CD14-positive monocyte (primary cell): ENCODE measurements around the gene GALNT10. TPM values are rescaled to one million over a fixed set of nuclear protein-coding genes. Genes with fewer than 3 reads are reported as not detected.

Experiments used
- DNase-seq, 3 donors: peaks; one replicate each; pipeline ENCODE4 v3.0.0-alpha.2; 2011 to 2022
- H2AFZ ChIP-seq: 2 replicates; pipeline ENCODE4 v1.6.0; 2012; ENCODE audit warnings: mild to moderate bottlenecking, low read depth, low read length, inconsistent platforms; ENCODE audit not compliant: insufficient read depth, poor library complexity, severe bottlenecking
- H3K27ac ChIP-seq, 2 donors: 1 replicate in 1 of 2; 2 replicates in 1 of 2; pipeline ENCODE4 v1.5.1; 2012 to 2013; ENCODE audit warnings: low read length in 2 of 2, control low read depth in 1 of 2, inconsistent platforms in 1 of 2, low read depth in 1 of 2, mild to moderate bottlenecking in 1 of 2
- H3K27me3 ChIP-seq, 2 donors: one replicate each; pipeline versions ENCODE4 v1.6.0 to v1.6.1; 2011 to 2013; ENCODE audit warnings: low read length in 2 of 2; ENCODE audit not compliant: control insufficient read depth in 2 of 2, insufficient read depth in 2 of 2
- H3K36me3 ChIP-seq, 2 donors: replicated peaks in 1 of 2; 1 replicate in 1 of 2; 2 replicates in 1 of 2; pipeline versions ENCODE4 v1.5.1 to v1.6.1; 2012 to 2013; ENCODE audit warnings: low read length in 2 of 2, control low read depth in 1 of 2, inconsistent platforms in 1 of 2, mild to moderate bottlenecking in 1 of 2; ENCODE audit not compliant: insufficient read depth in 2 of 2, control insufficient read depth in 1 of 2
- H3K4me1 ChIP-seq, 2 donors: 1 replicate in 1 of 2; 2 replicates in 1 of 2; pipeline versions ENCODE4 v1.5.1 to v1.6.1; 2012 to 2013; ENCODE audit warnings: low read length in 2 of 2, control low read depth in 1 of 2, inconsistent platforms in 1 of 2, mild to moderate bottlenecking in 1 of 2, moderate library complexity in 1 of 2; ENCODE audit not compliant: insufficient read depth in 2 of 2, control insufficient read depth in 1 of 2
- H3K4me2 ChIP-seq: replicated peaks from 2 replicates; pipeline ENCODE3; 2012; ENCODE audit warnings: low read length, moderate library complexity, mild to moderate bottlenecking; ENCODE audit not compliant: poor library complexity, severe bottlenecking; ENCODE audit errors: extremely low read depth
- H3K4me3 ChIP-seq, 3 experiments: fragments of 200-600 bp in 1 of 3; sonication (generic) in 1 of 3; replicated peaks in 1 of 3; 1 replicate in 2 of 3; 2 replicates in 1 of 3; pipeline ENCODE4 v1.5.1; 2011 to 2013; ENCODE audit warnings: low read length in 3 of 3, mild to moderate bottlenecking in 3 of 3, control low read depth in 2 of 3, low read depth in 2 of 3, inconsistent platforms in 1 of 3, moderate library complexity in 1 of 3
- H3K79me2 ChIP-seq: 2 replicates; pipeline ENCODE4 v1.6.0; 2012; ENCODE audit warnings: mild to moderate bottlenecking, control low read depth, inconsistent platforms, low read length, moderate library complexity; ENCODE audit not compliant: insufficient read depth
- H3K9ac ChIP-seq: 2 replicates; pipeline ENCODE4 v1.6.0; 2017; ENCODE audit warnings: low read length, mild to moderate bottlenecking; ENCODE audit not compliant: insufficient read depth, poor library complexity, severe bottlenecking
- H3K9me3 ChIP-seq, 2 donors: replicated peaks in 1 of 2; 1 replicate in 1 of 2; 2 replicates in 1 of 2; pipeline versions ENCODE4 v1.5.1 to v1.6.1; 2012 to 2013; ENCODE audit warnings: low read length in 2 of 2, control low read depth in 1 of 2; ENCODE audit not compliant: control insufficient read depth in 1 of 2, insufficient read depth in 1 of 2
- H4K20me1 ChIP-seq: 2 replicates; pipeline ENCODE4 v1.6.0; 2012; ENCODE audit warnings: mild to moderate bottlenecking, low read length, control low read depth, moderate library complexity; ENCODE audit not compliant: insufficient read depth
- H3K27ac Mint-ChIP-seq, 7 donors: one replicate each; pipeline ENCODE4 v1.8.0; 2020; ENCODE audit warnings: mild to moderate bottlenecking in 7 of 7, mixed read lengths in 7 of 7, moderate library complexity in 6 of 7, inconsistent platforms in 2 of 7
- H3K27me3 Mint-ChIP-seq, 3 donors: one replicate each; pipeline ENCODE4 v1.8.0; 2021 to 2022; ENCODE audit warnings: low read depth in 3 of 3, mild to moderate bottlenecking in 3 of 3, mixed read lengths in 3 of 3, moderate library complexity in 3 of 3, inconsistent platforms in 1 of 3
- H3K36me3 Mint-ChIP-seq, 2 donors: one replicate each; pipeline ENCODE4 v1.8.0; 2020; ENCODE audit warnings: mixed read lengths in 2 of 2, inconsistent platforms in 1 of 2, mild to moderate bottlenecking in 1 of 2
- H3K4me1 Mint-ChIP-seq: one replicate; pipeline ENCODE4 v1.8.0; 2020; ENCODE audit warnings: mild to moderate bottlenecking, mixed read lengths
- H3K4me3 Mint-ChIP-seq, 2 donors: one replicate each; pipeline ENCODE4 v1.8.0; 2020; ENCODE audit warnings: mild to moderate bottlenecking in 2 of 2, mixed read lengths in 2 of 2, moderate library complexity in 1 of 2
- H3K9me3 Mint-ChIP-seq, 7 donors: one replicate each; pipeline ENCODE4 v1.8.0; 2020 to 2022; ENCODE audit warnings: mixed read lengths in 7 of 7, mild to moderate bottlenecking in 6 of 7, moderate library complexity in 6 of 7, inconsistent platforms in 2 of 7
- whole genome bisulfite sequencing: methylation state at CpG from one replicate; pipeline ENCODE4 v1.1.5; 2013; ENCODE audit warnings: missing lambda C conversion rate; ENCODE audit not compliant: insufficient coverage; 5-methylcytosine and 5-hydroxymethylcytosine counted together
- intact Hi-C, 2 donors: fragments of 100-400 bp; cut with micrococcal nuclease; formaldehyde crosslinking; loops; one replicate each; pipeline versions ENCODE4 v1.15.0 to v1.15.1; 2023
- polyA plus RNA-seq, 3 donors: library from polyadenylated mRNA; depleted of rRNA in 1 of 3; unstranded in 2 of 3; stranded (reverse) in 1 of 3; fragments of 300-500 nt in 2 of 3; fragments of >200 nt in 1 of 3; fragmentation: Illumina TruSeq in 2 of 3; gene quantifications; 1 replicate in 2 of 3; 2 replicates in 1 of 3; pipeline ENCODE4 v1.2.3, GENCODE V29; 2012 to 2021
- TF ChIP-seq, protein P1 (sequence below): fragments of 200-600 bp; IDR thresholded peaks from one replicate; pipeline ENCODE4 v1.8.0; 2022; ENCODE audit warnings: antibody characterized with exemption, mild to moderate bottlenecking

Gene GALNT10
- polyA plus RNA-seq, 3 donors: 6.2 to 11.6 (median 7.3) TPM

DNA sequence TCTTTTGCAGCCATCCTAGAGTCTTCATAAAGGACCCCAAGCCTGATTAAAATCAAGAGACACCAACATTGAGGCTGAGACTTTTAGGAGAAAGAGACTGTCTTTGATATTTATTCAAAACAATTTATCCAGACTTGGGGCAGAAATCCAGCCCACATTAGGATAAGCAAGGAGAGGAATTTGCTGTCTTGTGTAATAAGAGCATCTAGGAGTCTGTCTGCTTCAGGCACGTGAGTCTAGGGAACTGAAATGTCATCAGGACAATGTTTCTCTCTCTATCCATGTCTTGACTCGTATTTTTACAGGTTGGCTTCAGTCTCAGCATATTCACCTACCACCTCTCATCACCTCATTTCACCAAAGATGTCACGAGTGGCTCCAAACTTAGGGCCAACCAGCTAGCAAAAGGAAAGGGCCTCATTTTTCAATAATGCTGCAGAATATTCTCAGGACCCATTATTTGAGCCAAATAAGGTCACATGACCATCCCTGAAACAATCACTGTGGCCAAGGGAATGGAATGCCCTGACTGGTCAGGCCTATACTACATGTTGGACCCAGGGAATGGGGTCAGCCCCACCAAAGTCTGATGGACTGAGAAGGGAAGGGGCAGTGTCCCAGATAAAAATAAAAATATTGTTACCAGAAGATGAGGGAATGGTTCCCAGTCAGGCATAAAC, 184.9 kb downstream of the GALNT10 start:
- Histone ChIP-seq H3K36me3 (peaks cover 14 to 45% of the 10 kb centered on the region in 2 donors), H3K79me2 (no peaks in the 10 kb centered on the region), H3K4me2 (no peak overlapping the region), H3K27me3 (no peaks in the 10 kb centered on the region), H3K4me1 (no peaks in the 10 kb centered on the region), H4K20me1 (no peaks in the 10 kb centered on the region), H2AFZ (no peak overlapping the region), H3K9ac (no peak overlapping the region), H3K4me3 (no peak overlapping the region), H3K9me3 (no peaks in the 10 kb centered on the region), H3K27ac (no peak overlapping the region)
- Mint-ChIP-seq H3K9me3 (no peaks in the 10 kb centered on the region), H3K27ac (no peak overlapping the region), H3K27me3 (peaks cover under 1 to 2% (median 2%) of the 10 kb centered on the region in 3 donors), H3K4me3 (no peak overlapping the region), H3K36me3 (peaks cover 38 to 42% of the 10 kb centered on the region in 2 donors), H3K4me1 (no peaks in the 10 kb centered on the region)
- intact Hi-C loops: no loop called here
- no peak for DNase-seq
- 83% methylated on average over 1 of the region's 3 CpGs for WGBS
- TF ChIP-seq, protein P1, sequence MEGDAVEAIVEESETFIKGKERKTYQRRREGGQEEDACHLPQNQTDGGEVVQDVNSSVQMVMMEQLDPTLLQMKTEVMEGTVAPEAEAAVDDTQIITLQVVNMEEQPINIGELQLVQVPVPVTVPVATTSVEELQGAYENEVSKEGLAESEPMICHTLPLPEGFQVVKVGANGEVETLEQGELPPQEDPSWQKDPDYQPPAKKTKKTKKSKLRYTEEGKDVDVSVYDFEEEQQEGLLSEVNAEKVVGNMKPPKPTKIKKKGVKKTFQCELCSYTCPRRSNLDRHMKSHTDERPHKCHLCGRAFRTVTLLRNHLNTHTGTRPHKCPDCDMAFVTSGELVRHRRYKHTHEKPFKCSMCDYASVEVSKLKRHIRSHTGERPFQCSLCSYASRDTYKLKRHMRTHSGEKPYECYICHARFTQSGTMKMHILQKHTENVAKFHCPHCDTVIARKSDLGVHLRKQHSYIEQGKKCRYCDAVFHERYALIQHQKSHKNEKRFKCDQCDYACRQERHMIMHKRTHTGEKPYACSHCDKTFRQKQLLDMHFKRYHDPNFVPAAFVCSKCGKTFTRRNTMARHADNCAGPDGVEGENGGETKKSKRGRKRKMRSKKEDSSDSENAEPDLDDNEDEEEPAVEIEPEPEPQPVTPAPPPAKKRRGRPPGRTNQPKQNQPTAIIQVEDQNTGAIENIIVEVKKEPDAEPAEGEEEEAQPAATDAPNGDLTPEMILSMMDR: no peak

- Histone ChIP-seq H3K4me2 (no peak overlapping the region), H3K27ac (no peak overlapping the region), H3K9me3 (no peaks in the 10 kb centered on the region), H3K36me3 (peaks cover 18 to 54% of the 10 kb centered on the region in 2 donors), H3K9ac (no peak overlapping the region), H4K20me1 (no peaks in the 10 kb centered on the region), H3K4me1 (no peaks in the 10 kb centered on the region), H2AFZ (no peak overlapping the region), H3K79me2 (no peaks in the 10 kb centered on the region), H3K4me3 (no peak overlapping the region), H3K27me3 (no peaks in the 10 kb centered on the region)
- WGBS: 73% methylated on average over 4 of the region's 4 CpGs
- Mint-ChIP-seq H3K4me3 (no peak overlapping the region), H3K27me3 (peaks cover 0 to 4% (median 2%) of the 10 kb centered on the region in 3 donors), H3K27ac (no peak overlapping the region), H3K4me1 (no peaks in the 10 kb centered on the region), H3K36me3 (peaks cover 41 to 42% of the 10 kb centered on the region in 2 donors), H3K9me3 (peaks cover 0 to 3% (median 1%) of the 10 kb centered on the region in 7 donors)
- intact Hi-C loops: no loop called here
- DNase-seq: no peak
- TF ChIP-seq, protein P1: no peak
These were observed 185.9 kb downstream of the GALNT10 start for GRCh38 chr5:154376481-154376880.
